ENCODE measurements around the gene ADPRHL1. TPM values are rescaled to one million over a fixed set of nuclear protein-coding genes. Genes with fewer than 3 reads are reported as not detected.

ADPRHL1 gene
- polyA plus RNA-seq, 3 donors: 0.15 to 0.52 (median 0.27) TPM

GRCh38 chr13:113456116-113456702 lies 2.9 kb upstream of the ADPRHL1 start:
- Mint-ChIP-seq H3K27me3 (ENCODE audit: low read depth in 3 of 3) (peaks cover 0 to 3% (median 0%) of the 10 kb centered on the region in 3 donors), H3K4me3 (no peak overlapping the region), H3K36me3 (peaks cover 68 to 80% of the 10 kb centered on the region in 2 donors), H3K4me1 (no peaks in the 10 kb centered on the region), H3K9me3 (peaks cover 0 to 2% (median 0%) of the 10 kb centered on the region in 7 donors), H3K27ac (no peak overlapping the region)
- no peaks in the 10 kb centered on the region for H3K79me2 ChIP-seq (ENCODE audit: insufficient read depth, low read length)
- DNase-seq: no peak
- H3K9ac ChIP-seq (ENCODE audit: insufficient read depth, low read length, poor library complexity, severe bottlenecking): no peak overlapping the region
- peaks cover 60 to 83% of the 10 kb centered on the region in 2 donors for H3K36me3 ChIP-seq (replicated peaks in 1 of 2; ENCODE audit: control insufficient read depth in 1 of 2, insufficient read depth in 2 of 2, low read length in 2 of 2)
- H3K4me2 ChIP-seq (replicated peaks; ENCODE audit: extremely low read depth, low read length, poor library complexity, severe bottlenecking): no peak overlapping the region
- no peaks in the 10 kb centered on the region for H4K20me1 ChIP-seq (ENCODE audit: insufficient read depth, low read length)
- no peaks in the 10 kb centered on the region for H3K27me3 ChIP-seq (ENCODE audit: control insufficient read depth in 2 of 2, insufficient read depth in 2 of 2, low read length in 2 of 2)
- no peak for TF ChIP-seq CTCF (IDR thresholded peaks at IDR 0.05)
- WGBS (ENCODE audit: insufficient coverage): 94% methylated on average over 12 of the region's 16 CpGs
- intact Hi-C loops (cut with micrococcal nuclease): no loop called here
- no peaks in the 10 kb centered on the region for H3K4me1 ChIP-seq (ENCODE audit: control insufficient read depth in 1 of 2, insufficient read depth in 2 of 2, low read length in 2 of 2)
- H3K4me3 ChIP-seq (replicated peaks in 1 of 3; ENCODE audit: low read depth in 2 of 3, low read length in 3 of 3): no peak overlapping the region
- H2AFZ ChIP-seq (ENCODE audit: insufficient read depth, low read depth, low read length, poor library complexity, severe bottlenecking): no peak overlapping the region
- no peaks in the 10 kb centered on the region for H3K9me3 ChIP-seq (replicated peaks in 1 of 2; ENCODE audit: control insufficient read depth in 1 of 2, insufficient read depth in 1 of 2, low read length in 2 of 2)
- no peak overlapping the region for H3K27ac ChIP-seq (ENCODE audit: low read depth in 1 of 2, low read length in 2 of 2)

GRCh38 chr13:113455384-113455783 lies 2.1 kb upstream of the ADPRHL1 start:
- no peaks in the 10 kb centered on the region for H3K4me1 ChIP-seq (ENCODE audit: control insufficient read depth in 1 of 2, insufficient read depth in 2 of 2, low read length in 2 of 2)
- 99% methylated on average over 15 of the region's 18 CpGs for WGBS (ENCODE audit: insufficient coverage)
- peaks cover 0 to 3% (median 0%) of the 10 kb centered on the region in 3 donors for H3K27me3 Mint-ChIP-seq (ENCODE audit: low read depth in 3 of 3)
- no peaks in the 10 kb centered on the region for H3K79me2 ChIP-seq (ENCODE audit: insufficient read depth, low read length)
- no peak overlapping the region for H3K27ac Mint-ChIP-seq
- H3K27ac ChIP-seq (ENCODE audit: low read depth in 1 of 2, low read length in 2 of 2): no peak overlapping the region
- no peak overlapping the region for H3K4me3 ChIP-seq (replicated peaks in 1 of 3; ENCODE audit: low read depth in 2 of 3, low read length in 3 of 3)
- intact Hi-C loops (cut with micrococcal nuclease): no loop called here
- no peaks in the 10 kb centered on the region for H3K9me3 ChIP-seq (replicated peaks in 1 of 2; ENCODE audit: control insufficient read depth in 1 of 2, insufficient read depth in 1 of 2, low read length in 2 of 2)
- peaks cover 60 to 72% of the 10 kb centered on the region in 2 donors for H3K36me3 Mint-ChIP-seq
- H2AFZ ChIP-seq (ENCODE audit: insufficient read depth, low read depth, low read length, poor library complexity, severe bottlenecking): no peak overlapping the region
- no peak overlapping the region for H3K9ac ChIP-seq (ENCODE audit: insufficient read depth, low read length, poor library complexity, severe bottlenecking)
- TF ChIP-seq CTCF (IDR thresholded peaks at IDR 0.05): no peak
- no peaks in the 10 kb centered on the region for H3K27me3 ChIP-seq (ENCODE audit: control insufficient read depth in 2 of 2, insufficient read depth in 2 of 2, low read length in 2 of 2)
- H3K4me1 Mint-ChIP-seq: no peaks in the 10 kb centered on the region
- no peak for DNase-seq
- peaks cover 52 to 75% of the 10 kb centered on the region in 2 donors for H3K36me3 ChIP-seq (replicated peaks in 1 of 2; ENCODE audit: control insufficient read depth in 1 of 2, insufficient read depth in 2 of 2, low read length in 2 of 2)
- H3K4me3 Mint-ChIP-seq: no peak overlapping the region
- no peak overlapping the region for H3K4me2 ChIP-seq (replicated peaks; ENCODE audit: extremely low read depth, low read length, poor library complexity, severe bottlenecking)
- peaks cover 0 to 2% (median 0%) of the 10 kb centered on the region in 7 donors for H3K9me3 Mint-ChIP-seq
- no peaks in the 10 kb centered on the region for H4K20me1 ChIP-seq (ENCODE audit: insufficient read depth, low read length)

All from CD14-positive monocyte (primary cell).